WERI-Rb-1 (cell line): ENCODE measurements around the gene MEGF11.
A peak's percentile ranks its signal among the peaks of the same experiment; 100 is the strongest.

Experiments
- DNase-seq: peaks from one replicate; pipeline ENCODE4 v3.0.0-alpha.2; 2020
- H3K27ac ChIP-seq: fragments of 250-450 bp; sonication (Bioruptor Pico); 2 replicates; pipeline ENCODE4 v1.5.1; 2020; ENCODE audit warnings: mild to moderate bottlenecking, moderate library complexity
- H3K27me3 ChIP-seq: fragments of 250-450 bp; sonication (Bioruptor Pico); 2 replicates; pipeline ENCODE4 v1.5.1; 2021; ENCODE audit warnings: mild to moderate bottlenecking, low read depth, moderate library complexity; ENCODE audit not compliant: insufficient read depth, severe bottlenecking
- H3K36me3 ChIP-seq: fragments of 250-450 bp; sonication (Bioruptor Pico); 2 replicates; pipeline ENCODE4 v1.5.1; 2020; ENCODE audit warnings: mild to moderate bottlenecking, moderate library complexity
- H3K4me3 ChIP-seq: 2 replicates; pipeline ENCODE4 v1.5.1; 2011; ENCODE audit warnings: low read depth, mild to moderate bottlenecking, control low read depth, low read length
- H3K9me3 ChIP-seq: fragments of 250-450 bp; sonication (Bioruptor Pico); 2 replicates; pipeline ENCODE4 v1.5.1; 2021; ENCODE audit warnings: mild to moderate bottlenecking, moderate library complexity; ENCODE audit not compliant: severe bottlenecking
- TF ChIP-seq, protein P1 (sequence below): IDR thresholded peaks from 2 replicates; pipeline ENCODE4 v1.5.1; 2011; ENCODE audit warnings: low read depth, mild to moderate bottlenecking, control low read depth, inconsistent platforms, low read length

MEGF11 gene

DNA sequence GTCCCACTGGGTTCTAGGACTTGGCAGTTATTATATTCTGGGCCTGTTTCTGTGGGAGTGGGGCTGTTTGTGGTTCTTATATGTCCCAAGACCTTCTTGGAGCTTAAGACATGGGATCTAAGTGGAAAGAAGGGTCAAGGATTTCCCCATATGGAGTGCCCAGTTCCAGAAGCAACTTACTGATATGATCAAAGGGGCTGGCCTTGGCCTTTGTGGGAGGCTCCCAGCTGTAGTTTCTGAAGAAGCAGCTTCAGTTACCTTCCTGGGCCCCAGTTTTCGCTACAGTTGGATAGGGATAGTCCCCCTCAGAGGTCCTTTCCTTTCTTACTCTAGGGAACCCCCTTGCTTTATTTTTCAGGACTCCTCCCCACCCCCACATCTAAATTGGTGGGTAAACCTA, 328.2 kb downstream of the MEGF11 start:
- TF ChIP-seq, protein P1, sequence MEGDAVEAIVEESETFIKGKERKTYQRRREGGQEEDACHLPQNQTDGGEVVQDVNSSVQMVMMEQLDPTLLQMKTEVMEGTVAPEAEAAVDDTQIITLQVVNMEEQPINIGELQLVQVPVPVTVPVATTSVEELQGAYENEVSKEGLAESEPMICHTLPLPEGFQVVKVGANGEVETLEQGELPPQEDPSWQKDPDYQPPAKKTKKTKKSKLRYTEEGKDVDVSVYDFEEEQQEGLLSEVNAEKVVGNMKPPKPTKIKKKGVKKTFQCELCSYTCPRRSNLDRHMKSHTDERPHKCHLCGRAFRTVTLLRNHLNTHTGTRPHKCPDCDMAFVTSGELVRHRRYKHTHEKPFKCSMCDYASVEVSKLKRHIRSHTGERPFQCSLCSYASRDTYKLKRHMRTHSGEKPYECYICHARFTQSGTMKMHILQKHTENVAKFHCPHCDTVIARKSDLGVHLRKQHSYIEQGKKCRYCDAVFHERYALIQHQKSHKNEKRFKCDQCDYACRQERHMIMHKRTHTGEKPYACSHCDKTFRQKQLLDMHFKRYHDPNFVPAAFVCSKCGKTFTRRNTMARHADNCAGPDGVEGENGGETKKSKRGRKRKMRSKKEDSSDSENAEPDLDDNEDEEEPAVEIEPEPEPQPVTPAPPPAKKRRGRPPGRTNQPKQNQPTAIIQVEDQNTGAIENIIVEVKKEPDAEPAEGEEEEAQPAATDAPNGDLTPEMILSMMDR, result no peak
- Histone ChIP-seq H3K27ac (no peak overlapping the region), H3K36me3 (no peaks in the 10 kb centered on the region), H3K4me3 (no peak overlapping the region), H3K9me3 (no peaks in the 10 kb centered on the region), H3K27me3 (no peaks in the 10 kb centered on the region)
- no peak for DNase-seq

DNA sequence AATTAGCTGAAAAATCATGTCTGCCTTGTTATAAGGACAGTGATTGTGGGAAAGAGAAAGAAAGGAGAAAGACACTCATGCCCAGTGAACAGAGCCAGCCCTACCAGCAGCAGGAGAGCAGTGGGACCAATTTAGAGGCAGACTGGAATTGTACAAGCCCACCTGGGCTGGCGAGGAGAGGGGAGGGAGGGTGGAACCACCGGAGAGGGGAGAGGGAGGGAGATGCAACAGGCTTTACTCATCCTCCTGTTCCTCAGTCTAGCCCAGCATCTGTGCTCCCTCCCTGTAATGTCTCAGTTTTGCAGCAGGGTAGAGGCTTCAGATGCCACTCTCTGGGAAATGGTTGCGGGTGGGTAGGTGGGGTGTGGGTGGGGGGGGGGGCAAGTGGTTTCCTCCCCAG, 329.5 kb downstream of the MEGF11 start:
- no peaks in the 10 kb centered on the region for H3K9me3 ChIP-seq
- H3K4me3 ChIP-seq, result no peak overlapping the region
- H3K27ac ChIP-seq, result peak overlapping the region; percentile 16; the same call in 1 of the 2 replicates
- no peaks in the 10 kb centered on the region for H3K27me3 ChIP-seq
- no peak for DNase-seq
- no peaks in the 10 kb centered on the region for H3K36me3 ChIP-seq
- TF ChIP-seq, protein P1, result no peak

DNA sequence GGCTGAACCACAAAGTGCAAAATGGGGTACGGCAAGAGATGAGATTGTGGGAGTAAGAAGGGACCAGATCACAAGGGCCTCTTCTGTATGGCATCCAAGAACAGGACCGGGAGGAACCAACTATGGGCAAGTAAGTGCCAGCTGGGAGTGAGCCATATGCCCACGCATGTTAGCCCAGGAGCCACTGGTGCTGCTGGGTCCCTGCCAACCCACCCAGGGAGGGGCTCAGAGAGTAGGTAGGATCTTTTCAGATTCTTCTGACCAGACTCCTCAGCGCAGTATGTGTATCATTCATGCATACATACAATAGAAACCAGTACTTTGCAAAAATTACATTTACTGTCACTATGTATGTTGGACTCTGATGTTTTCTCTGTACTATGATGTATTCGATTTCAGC, 330.3 kb downstream of the MEGF11 start:
- Histone ChIP-seq H3K36me3 (no peaks in the 10 kb centered on the region), H3K4me3 (peak overlapping the region; percentile 28), H3K27me3 (no peaks in the 10 kb centered on the region), H3K27ac (peak overlapping the region; percentile 75), H3K9me3 (no peaks in the 10 kb centered on the region)
- no peak for DNase-seq
- TF ChIP-seq, protein P1, result no peak

DNA sequence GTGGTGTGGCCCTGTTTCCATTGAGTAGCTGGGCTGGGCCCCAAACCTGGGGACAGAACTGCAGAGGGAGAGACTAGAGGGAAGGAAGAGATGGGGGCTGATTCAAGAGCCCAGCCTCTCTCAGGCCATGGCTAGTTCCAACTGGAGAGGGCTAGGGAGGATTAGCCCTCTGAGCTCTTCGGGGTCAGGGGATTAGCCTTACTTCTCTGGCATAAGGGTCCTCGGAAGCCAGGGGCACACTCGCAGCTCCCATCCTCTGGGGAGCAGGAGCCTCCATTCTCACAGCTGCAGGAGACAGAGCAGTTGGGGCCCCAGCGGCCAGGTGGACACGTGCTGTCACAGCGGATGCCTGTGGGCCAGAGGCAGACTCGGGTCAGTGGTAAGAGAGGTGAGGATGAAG, 330.9 kb downstream of the MEGF11 start:
- H3K27me3 ChIP-seq, result no peaks in the 10 kb centered on the region
- DNase-seq, result peak; percentile 72
- peak overlapping the region; percentile 28 for H3K4me3 ChIP-seq
- H3K27ac ChIP-seq, result peak overlapping the region; percentile 75
- no peaks in the 10 kb centered on the region for H3K36me3 ChIP-seq
- H3K9me3 ChIP-seq, result no peaks in the 10 kb centered on the region
- TF ChIP-seq, protein P1, result no peak

DNA sequence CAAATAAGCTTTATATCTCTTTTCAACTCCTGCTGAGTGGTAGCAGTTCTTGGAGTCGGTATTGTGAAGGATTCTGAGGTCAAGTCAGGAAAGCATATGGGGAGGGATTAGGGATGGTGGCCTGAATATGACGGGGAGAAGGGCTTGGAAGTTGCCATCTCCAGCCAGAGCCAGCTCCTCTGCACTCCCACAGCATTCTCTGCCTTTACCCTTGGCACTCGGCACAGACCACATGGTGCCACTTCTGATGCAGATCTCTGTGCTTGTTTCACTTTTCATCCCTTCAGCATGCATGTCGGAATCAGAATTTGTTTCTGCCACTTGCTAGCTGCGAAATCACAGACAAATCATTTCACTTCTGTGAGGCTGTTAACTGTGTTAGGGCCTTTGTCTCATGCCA, 331.8 kb downstream of the MEGF11 start:
- TF ChIP-seq, protein P1, result no peak
- Histone ChIP-seq H3K4me3 (peak overlapping the region; percentile 28), H3K36me3 (no peaks in the 10 kb centered on the region), H3K27ac (peak overlapping the region; percentile 75), H3K27me3 (no peaks in the 10 kb centered on the region), H3K9me3 (no peaks in the 10 kb centered on the region)
- peak; percentile 72 for DNase-seq

DNA sequence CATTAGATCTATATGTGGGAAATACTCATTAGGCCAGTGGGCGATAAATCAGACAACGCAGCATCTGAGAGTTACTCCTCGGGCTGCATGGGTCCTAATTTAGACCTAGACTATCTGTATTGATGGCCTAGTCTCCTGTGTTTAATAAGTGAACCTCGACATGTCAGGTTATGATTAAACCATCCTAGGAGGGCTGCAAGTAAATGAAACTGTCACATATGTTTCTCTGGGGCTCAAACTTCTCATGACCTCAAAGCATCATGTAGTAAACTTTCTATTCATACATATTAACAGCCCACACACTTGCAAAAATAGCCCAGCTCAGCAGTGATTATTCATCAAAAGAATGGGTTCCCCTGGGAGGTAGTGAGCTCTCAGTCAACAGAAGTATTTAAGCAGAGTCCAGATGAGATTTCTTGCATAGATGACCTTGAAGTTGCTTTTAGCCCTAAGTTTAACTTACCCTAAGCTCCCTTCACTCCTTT, 332.7 kb downstream of the MEGF11 start:
- H3K27me3 ChIP-seq, result no peaks in the 10 kb centered on the region
- TF ChIP-seq, protein P1, result no peak
- H3K9me3 ChIP-seq, result no peaks in the 10 kb centered on the region
- H3K4me3 ChIP-seq, result peak overlapping the region; percentile 18
- peak overlapping the region; percentile 75 for H3K27ac ChIP-seq
- DNase-seq, result no peak
- H3K36me3 ChIP-seq, result no peaks in the 10 kb centered on the region
